Upper lobe of left lung (tissue), 6 donors: ENCODE data around the gene IL6R. TPM values are rescaled to one million over a fixed set of nuclear protein-coding genes. Genes with fewer than 3 reads are reported as not detected.
"Not testable (repeated sequence)": the region's sequence is repeated elsewhere in the genome, so short reads cannot be mapped to it uniquely, and the experiment has no call there.

ENCODE experiments used
- ATAC-seq, 2 donors: fragments of 200-7000 bp; cut with Tn5 transposase; one replicate each; pipeline ENCODE4 v1.9.1; 2022; ENCODE audit warnings: mild to moderate bottlenecking in 2 of 2, moderate library complexity in 2 of 2; ENCODE audit not compliant: low FRiP score in 2 of 2
- DNase-seq, 2 donors: peaks; one replicate each; pipeline ENCODE4 v3.0.0-alpha.2; 2019 to 2020
- H3K27ac ChIP-seq, 4 donors: fragments of 200-600 bp; sonication (generic); one replicate each; pipeline ENCODE4 v1.5.1; 2016 to 2019
- H3K27me3 ChIP-seq, 4 donors: fragments of 200-600 bp; sonication (generic); one replicate each; pipeline ENCODE4 v1.5.1; 2017 to 2019
- H3K36me3 ChIP-seq, 4 donors: fragments of 200-600 bp; sonication (generic); one replicate each; pipeline ENCODE4 v1.5.1; 2016 to 2019
- H3K4me1 ChIP-seq, 4 donors: fragments of 200-600 bp; sonication (generic); one replicate each; pipeline ENCODE4 v1.5.1; 2018 to 2019
- H3K4me3 ChIP-seq, 4 donors: fragments of 200-600 bp; sonication (generic); one replicate each; pipeline ENCODE4 v1.5.1; 2017 to 2019; ENCODE audit warnings: mild to moderate bottlenecking in 2 of 4, moderate library complexity in 1 of 4
- H3K9me3 ChIP-seq, 4 donors: fragments of 200-600 bp; sonication (generic); one replicate each; pipeline ENCODE4 v1.5.1; 2018 to 2019
- EP300 ChIP-seq, 4 donors: sonication (generic); formaldehyde crosslinking; IDR thresholded peaks; one replicate each; pipeline ENCODE4 v1.5.1; 2017; ENCODE audit warnings: antibody characterized with exemption in 4 of 4, control low read depth in 2 of 4
- POLR2A ChIP-seq, 4 donors: fragments of 450-650 bp; IDR thresholded peaks; one replicate each; pipeline ENCODE4 v1.5.1; 2016 to 2017; ENCODE audit warnings: antibody characterized with exemption in 4 of 4, mild to moderate bottlenecking in 2 of 4
- POLR2AphosphoS5 ChIP-seq, 2 donors: sonication (generic); formaldehyde crosslinking; IDR thresholded peaks; one replicate each; pipeline ENCODE4 v1.5.1; 2017; ENCODE audit warnings: antibody characterized with exemption in 2 of 2
- WGBS, 2 donors: methylation state at CpG; one replicate each; pipeline ENCODE4 v1.1.5; 2017 to 2018; 5-methylcytosine and 5-hydroxymethylcytosine counted together
- total RNA-seq, 6 donors: library from RNA; depleted of rRNA in 4 of 6; stranded (reverse); fragments of >200 nt in 4 of 6; gene quantifications; one replicate each; pipeline versions ENCODE4 v1.1.0 to v1.2.1, GENCODE V29; 2016 to 2021
- TF ChIP-seq, protein P1 (sequence below), 6 experiments: fragments of 450-650 bp in 4 of 6; fragments of 200-600 bp in 2 of 6; sonication (generic) in 2 of 6; IDR thresholded peaks; one replicate each; pipeline ENCODE4 v1.5.1; 2016 to 2019; ENCODE audit warnings: antibody characterized with exemption in 6 of 6
- donor health status: DM: no; HTN: no; CAD: no; lungs with moderate emphysema.
- donor health status: DM: no; HTN: yes; CAD: no; lungs with severe emphysema.

The IL6R gene
- total RNA-seq, 6 donors from 2014 or later: 59.6 to 126 (median 97.5) TPM

- H3K36me3 ChIP-seq: no peaks in the 10 kb centered on the region
- DNase-seq: peak in 1 of 2 donors; percentile 91
- WGBS, 2 donors: 75 to 76% methylated on average over 17 of the region's 17 CpGs
- peak overlapping the region; percentile 84 to 93 (median 90) for H3K27ac ChIP-seq
- ATAC-seq: peak; percentile 49 to 86
- no peaks in the 10 kb centered on the region for H3K27me3 ChIP-seq
- H3K9me3 ChIP-seq: no peaks in the 10 kb centered on the region
- TF ChIP-seq POLR2A (IDR thresholded peaks at IDR 0.05) (peak in 1 of 4 donors; percentile 46), POLR2AphosphoS5 (IDR thresholded peaks at IDR 0.05) (peak; percentile 55), EP300 (IDR thresholded peaks at IDR 0.05) (peak in 2 of 4 donors; percentile 83 to 91)
- TF ChIP-seq, protein P1, sequence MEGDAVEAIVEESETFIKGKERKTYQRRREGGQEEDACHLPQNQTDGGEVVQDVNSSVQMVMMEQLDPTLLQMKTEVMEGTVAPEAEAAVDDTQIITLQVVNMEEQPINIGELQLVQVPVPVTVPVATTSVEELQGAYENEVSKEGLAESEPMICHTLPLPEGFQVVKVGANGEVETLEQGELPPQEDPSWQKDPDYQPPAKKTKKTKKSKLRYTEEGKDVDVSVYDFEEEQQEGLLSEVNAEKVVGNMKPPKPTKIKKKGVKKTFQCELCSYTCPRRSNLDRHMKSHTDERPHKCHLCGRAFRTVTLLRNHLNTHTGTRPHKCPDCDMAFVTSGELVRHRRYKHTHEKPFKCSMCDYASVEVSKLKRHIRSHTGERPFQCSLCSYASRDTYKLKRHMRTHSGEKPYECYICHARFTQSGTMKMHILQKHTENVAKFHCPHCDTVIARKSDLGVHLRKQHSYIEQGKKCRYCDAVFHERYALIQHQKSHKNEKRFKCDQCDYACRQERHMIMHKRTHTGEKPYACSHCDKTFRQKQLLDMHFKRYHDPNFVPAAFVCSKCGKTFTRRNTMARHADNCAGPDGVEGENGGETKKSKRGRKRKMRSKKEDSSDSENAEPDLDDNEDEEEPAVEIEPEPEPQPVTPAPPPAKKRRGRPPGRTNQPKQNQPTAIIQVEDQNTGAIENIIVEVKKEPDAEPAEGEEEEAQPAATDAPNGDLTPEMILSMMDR (IDR thresholded peaks at IDR 0.05): no peak
- peaks cover 53 to 71% (median 65%) of the 10 kb centered on the region in 4 donors for H3K4me1 ChIP-seq
- H3K4me3 ChIP-seq: no peak overlapping the region
These were observed 13.1 kb downstream of the IL6R start for GRCh38 chr1:154418062-154418921.

DNA sequence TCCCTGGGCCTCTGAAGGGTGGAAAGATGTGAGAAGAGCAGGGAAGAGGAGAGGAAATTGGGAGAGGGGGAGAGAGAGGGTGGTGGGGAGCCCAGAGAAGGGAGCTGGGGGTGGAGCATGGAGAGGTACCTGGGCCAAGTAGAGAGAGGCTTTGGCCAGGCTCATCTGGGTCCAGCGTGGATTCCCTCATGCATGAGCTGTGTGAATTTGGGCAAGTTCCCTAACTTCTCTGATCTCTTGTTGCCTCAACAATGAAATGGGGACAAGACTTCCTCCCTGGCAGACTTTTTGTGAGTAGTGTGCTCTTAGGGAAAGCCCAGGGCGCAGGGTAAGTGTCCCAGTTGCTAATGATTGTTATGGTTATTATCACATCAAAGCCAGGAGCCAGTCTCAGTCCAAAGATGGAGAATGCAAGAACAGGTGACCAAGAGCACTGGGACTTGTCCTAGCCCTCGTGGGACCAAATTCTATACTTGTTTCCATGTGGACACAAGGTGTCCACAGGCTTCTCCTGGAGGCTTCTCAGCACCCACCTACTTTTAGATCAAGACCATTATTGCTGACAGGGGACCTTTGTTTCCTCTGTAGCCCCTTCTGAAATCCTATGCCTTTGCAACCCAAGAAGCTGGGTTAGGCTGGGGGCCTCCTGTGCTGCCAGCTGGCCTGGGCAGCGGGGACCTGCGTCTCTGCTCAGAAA is 13.9 kb downstream of the IL6R start:
- H3K9me3 ChIP-seq: no peaks in the 10 kb centered on the region
- peak overlapping the region; percentile 84 to 93 (median 90) for H3K27ac ChIP-seq
- H3K4me1 ChIP-seq: peaks cover 61 to 79% (median 72%) of the 10 kb centered on the region in 4 donors
- TF ChIP-seq, protein P1 (IDR thresholded peaks at IDR 0.05): no peak
- ATAC-seq (peak in 1 of 2 donors; percentile 2), DNase-seq (no peak)
- H3K36me3 ChIP-seq: no peaks in the 10 kb centered on the region
- H3K4me3 ChIP-seq: no peak overlapping the region
- 27 to 35% methylated on average over 5 of the region's 5 CpGs for WGBS, 2 donors
- H3K27me3 ChIP-seq: no peaks in the 10 kb centered on the region

- Histone ChIP-seq H3K27me3 (no peaks in the 10 kb centered on the region), H3K36me3 (no peaks in the 10 kb centered on the region), H3K9me3 (no peaks in the 10 kb centered on the region), H3K27ac (peak overlapping the region; percentile 84 to 93 (median 90)), H3K4me1 (peaks cover 66 to 77% (median 74%) of the 10 kb centered on the region in 4 donors), H3K4me3 (no peak overlapping the region)
- ATAC-seq (peak; percentile 82 to 88), DNase-seq (peak; percentile 76 to 95)
- TF ChIP-seq EP300 (IDR thresholded peaks at IDR 0.05): peak in 2 of 4 donors; percentile 37 to 77
- peak in 1 of 4 donors; percentile 64 for TF ChIP-seq POLR2A (IDR thresholded peaks at IDR 0.05)
- TF ChIP-seq, protein P1 (IDR thresholded peaks at IDR 0.05): no peak
- TF ChIP-seq POLR2AphosphoS5 (IDR thresholded peaks at IDR 0.05): peak; percentile 70 to 78
- WGBS, 2 donors: 15 to 18% methylated on average over 11 to 13 of the region's 13 CpGs
These were observed 14.8 kb downstream of the IL6R start for GRCh38 chr1:154419620-154420571.

- H3K9me3 ChIP-seq: no peaks in the 10 kb centered on the region
- peaks cover 67 to 75% (median 74%) of the 10 kb centered on the region in 4 donors for H3K4me1 ChIP-seq
- no peak for ATAC-seq
- no peak for DNase-seq
- TF ChIP-seq POLR2A (IDR thresholded peaks at IDR 0.05): no peak
- no peak for TF ChIP-seq EP300 (IDR thresholded peaks at IDR 0.05)
- TF ChIP-seq POLR2AphosphoS5 (IDR thresholded peaks at IDR 0.05): no peak
- TF ChIP-seq, protein P1 (IDR thresholded peaks at IDR 0.05): no peak
- H3K4me3 ChIP-seq: no peak overlapping the region
- H3K27ac ChIP-seq: peak overlapping the region; percentile 84 to 93 (median 90)
- no peaks in the 10 kb centered on the region for H3K36me3 ChIP-seq
- WGBS, 2 donors: 77 to 82% methylated on average over 10 of the region's 10 CpGs
- H3K27me3 ChIP-seq: no peaks in the 10 kb centered on the region
These were observed 16.1 kb downstream of the IL6R start for GRCh38 chr1:154420961-154421924.

DNA sequence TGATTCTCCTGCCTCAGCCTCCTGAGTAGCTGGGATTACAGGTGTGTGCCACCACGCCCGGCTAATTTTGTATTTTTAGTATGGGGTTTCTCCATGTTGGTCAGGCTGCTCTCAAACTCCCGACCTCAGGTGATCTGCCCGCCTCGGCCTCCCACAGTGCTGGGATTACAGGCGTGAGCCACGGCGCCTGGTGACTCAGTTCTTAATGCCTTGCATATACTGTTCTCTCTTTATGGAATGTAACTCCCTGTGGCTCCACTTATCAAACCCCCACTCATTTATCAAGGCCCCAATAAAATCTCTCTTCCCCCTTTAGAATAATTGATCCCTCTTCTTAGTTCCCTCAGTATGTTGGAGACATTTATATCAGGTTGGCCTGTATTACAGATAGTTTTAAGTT is 16.9 kb downstream of the IL6R start:
- Histone ChIP-seq H3K4me1 (peaks cover 73 to 79% (median 76%) of the 10 kb centered on the region in 4 donors), H3K27ac (peak overlapping the region in 3 of 4 donors; percentile 84 to 93 (median 91))
- not testable (repeated sequence) for DNase-seq, H3K9me3 ChIP-seq, H3K4me3 ChIP-seq, ATAC-seq, H3K27me3 ChIP-seq, H3K36me3 ChIP-seq
- 97% methylated on average over 8 of the region's 8 CpGs for WGBS, 2 donors
